GM23248 (cell line): ENCODE data around the gene ADAMTSL1.

Experiments
- EZH2 ChIP-seq: fragments of 200-600 bp; sonication (generic); IDR thresholded peaks from 2 replicates; pipeline ENCODE4 v1.6.1; 2018; ENCODE audit warnings: antibody characterized with exemption, mild to moderate bottlenecking; ENCODE audit not compliant: insufficient read depth, poor library complexity, severe bottlenecking
- EZH2phosphoT487 ChIP-seq: fragments of 200-600 bp; sonication (generic); IDR thresholded peaks from 2 replicates; pipeline ENCODE4 v1.6.1; 2018; ENCODE audit warnings: antibody characterized with exemption, moderate library complexity, mild to moderate bottlenecking, low read depth; ENCODE audit not compliant: insufficient read depth

GRCh38 chr9:18749711-18750110, 275.8 kb downstream of the ADAMTSL1 start:
- TF ChIP-seq EZH2: no peak
- TF ChIP-seq EZH2phosphoT487: no peak
